ENCODE measurements around the gene HSFX2.
"Not testable (repeated sequence)": the region's sequence is repeated elsewhere in the genome, so short reads cannot be mapped to it uniquely, and the experiment has no call there.

The HSFX2 gene, protein sequence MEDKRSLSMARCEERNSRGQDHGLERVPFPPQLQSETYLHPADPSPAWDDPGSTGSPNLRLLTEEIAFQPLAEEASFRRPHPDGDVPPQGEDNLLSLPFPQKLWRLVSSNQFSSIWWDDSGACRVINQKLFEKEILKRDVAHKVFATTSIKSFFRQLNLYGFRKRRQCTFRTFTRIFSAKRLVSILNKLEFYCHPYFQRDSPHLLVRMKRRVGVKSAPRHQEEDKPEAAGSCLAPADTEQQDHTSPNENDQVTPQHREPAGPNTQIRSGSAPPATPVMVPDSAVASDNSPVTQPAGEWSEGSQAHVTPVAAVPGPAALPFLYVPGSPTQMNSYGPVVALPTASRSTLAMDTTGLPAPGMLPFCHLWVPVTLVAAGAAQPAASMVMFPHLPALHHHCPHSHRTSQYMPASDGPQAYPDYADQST

DNA sequence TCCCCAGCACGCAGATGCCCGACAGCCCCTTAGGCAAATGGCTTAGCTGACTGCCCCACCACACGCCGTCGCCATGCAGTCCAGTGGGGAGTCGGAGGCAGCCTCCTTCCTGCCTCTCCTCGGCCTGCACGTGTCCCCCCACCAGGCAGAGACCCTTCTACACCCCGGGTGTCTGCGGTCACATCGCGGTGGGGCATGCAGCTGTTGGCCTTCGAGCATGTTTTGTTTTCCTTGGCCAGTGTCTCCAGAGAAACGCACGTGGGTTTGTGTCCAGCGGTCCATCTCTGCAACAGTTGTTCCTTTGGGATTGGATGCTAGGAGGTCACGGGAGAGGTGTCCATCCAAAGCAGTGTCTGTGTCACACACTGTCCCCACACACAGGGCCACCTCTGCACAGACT lies at the start of gene HSFX2:
Gene HSFX2, minus strand, starts transcription at position 101 of the 400 bp plus-strand sequence. CDS start 614 bp downstream, outside the sequence.
- not testable (repeated sequence) for H3K9ac ChIP-seq (ENCODE audit: low read depth, low read length, poor library complexity, severe bottlenecking); H3K4me1 ChIP-seq (ENCODE audit: insufficient read depth, low read length, poor library complexity, severe bottlenecking); H3K9me3 ChIP-seq (ENCODE audit: insufficient read depth, low read depth, low read length); H2AFZ ChIP-seq (ENCODE audit: low read length); H3K36me3 ChIP-seq (ENCODE audit: insufficient read depth, low read length); H3F3A ChIP-seq (ENCODE audit: low read depth); H3K4me3 ChIP-seq (ENCODE audit: low read length, poor library complexity, severe bottlenecking); H3K4me2 ChIP-seq (ENCODE audit: low read depth, low read length, poor library complexity, severe bottlenecking); H4K20me1 ChIP-seq (ENCODE audit: insufficient read depth, low read length, poor library complexity, severe bottlenecking); H3K9me2 ChIP-seq (replicated peaks; ENCODE audit: low read depth, low read length); H3K79me2 ChIP-seq (ENCODE audit: insufficient read depth, low read length); H3K27me3 ChIP-seq (ENCODE audit: insufficient read depth, low read length, poor library complexity, severe bottlenecking)

DNA sequence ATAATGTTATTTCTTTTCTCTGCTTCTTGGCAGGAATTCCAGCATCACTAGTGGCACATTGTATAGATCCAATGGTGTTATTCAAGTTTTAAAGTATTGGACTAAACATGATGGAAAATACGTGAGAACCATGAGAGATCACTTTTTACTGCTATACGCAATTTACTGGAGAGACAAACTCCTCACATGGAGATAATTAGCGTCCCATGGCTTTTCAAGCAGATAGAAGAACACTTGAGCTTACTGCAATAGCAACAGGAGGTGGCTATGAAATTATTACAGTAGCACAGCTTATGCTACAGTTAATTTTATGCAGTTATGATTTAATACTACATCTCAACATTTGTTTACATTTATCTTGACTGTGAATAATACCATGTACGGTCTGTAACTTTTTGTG lies 48.4 kb upstream of the HSFX2 start:
- H3F3A ChIP-seq (ENCODE audit: low read depth) = no peaks in the 10 kb centered on the region
- no peaks in the 10 kb centered on the region for H3K4me1 ChIP-seq (ENCODE audit: insufficient read depth, low read length, poor library complexity, severe bottlenecking)
- no peaks in the 10 kb centered on the region for H3K27me3 ChIP-seq (ENCODE audit: insufficient read depth, low read length, poor library complexity, severe bottlenecking)
- H3K79me2 ChIP-seq (ENCODE audit: insufficient read depth, low read length) = no peaks in the 10 kb centered on the region
- H3K4me3 ChIP-seq (ENCODE audit: low read length, poor library complexity, severe bottlenecking) = no peak overlapping the region
- H3K4me2 ChIP-seq (ENCODE audit: low read depth, low read length, poor library complexity, severe bottlenecking) = no peak overlapping the region
- no peak overlapping the region for H3K9ac ChIP-seq (ENCODE audit: low read depth, low read length, poor library complexity, severe bottlenecking)
- no peak for TF ChIP-seq EZH2phosphoT487 (IDR thresholded peaks at IDR 0.05; ENCODE audit: borderline replicate concordance)
- TF ChIP-seq, protein P1, sequence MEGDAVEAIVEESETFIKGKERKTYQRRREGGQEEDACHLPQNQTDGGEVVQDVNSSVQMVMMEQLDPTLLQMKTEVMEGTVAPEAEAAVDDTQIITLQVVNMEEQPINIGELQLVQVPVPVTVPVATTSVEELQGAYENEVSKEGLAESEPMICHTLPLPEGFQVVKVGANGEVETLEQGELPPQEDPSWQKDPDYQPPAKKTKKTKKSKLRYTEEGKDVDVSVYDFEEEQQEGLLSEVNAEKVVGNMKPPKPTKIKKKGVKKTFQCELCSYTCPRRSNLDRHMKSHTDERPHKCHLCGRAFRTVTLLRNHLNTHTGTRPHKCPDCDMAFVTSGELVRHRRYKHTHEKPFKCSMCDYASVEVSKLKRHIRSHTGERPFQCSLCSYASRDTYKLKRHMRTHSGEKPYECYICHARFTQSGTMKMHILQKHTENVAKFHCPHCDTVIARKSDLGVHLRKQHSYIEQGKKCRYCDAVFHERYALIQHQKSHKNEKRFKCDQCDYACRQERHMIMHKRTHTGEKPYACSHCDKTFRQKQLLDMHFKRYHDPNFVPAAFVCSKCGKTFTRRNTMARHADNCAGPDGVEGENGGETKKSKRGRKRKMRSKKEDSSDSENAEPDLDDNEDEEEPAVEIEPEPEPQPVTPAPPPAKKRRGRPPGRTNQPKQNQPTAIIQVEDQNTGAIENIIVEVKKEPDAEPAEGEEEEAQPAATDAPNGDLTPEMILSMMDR (conservative IDR thresholded peaks at IDR 0.05; ENCODE audit: low read length) = no peak
- no peaks in the 10 kb centered on the region for H4K20me1 ChIP-seq (ENCODE audit: insufficient read depth, low read length, poor library complexity, severe bottlenecking)
- no peaks in the 10 kb centered on the region for H3K9me3 ChIP-seq (ENCODE audit: insufficient read depth, low read depth, low read length)
- no peaks in the 10 kb centered on the region for H3K9me2 ChIP-seq (replicated peaks; ENCODE audit: low read depth, low read length)
- H3K36me3 ChIP-seq (ENCODE audit: insufficient read depth, low read length) = no peaks in the 10 kb centered on the region
- no peak overlapping the region for H2AFZ ChIP-seq (ENCODE audit: low read length)

- Histone ChIP-seq H3K27me3 (ENCODE audit: insufficient read depth, low read length, poor library complexity, severe bottlenecking) (no peaks in the 10 kb centered on the region), H3K9me2 (replicated peaks; ENCODE audit: low read depth, low read length) (no peaks in the 10 kb centered on the region), H3K79me2 (ENCODE audit: insufficient read depth, low read length) (no peaks in the 10 kb centered on the region), H3K4me3 (ENCODE audit: low read length, poor library complexity, severe bottlenecking) (no peak overlapping the region), H3F3A (ENCODE audit: low read depth) (no peaks in the 10 kb centered on the region), H3K9me3 (ENCODE audit: insufficient read depth, low read depth, low read length) (no peaks in the 10 kb centered on the region), H3K4me1 (ENCODE audit: insufficient read depth, low read length, poor library complexity, severe bottlenecking) (no peaks in the 10 kb centered on the region), H3K4me2 (ENCODE audit: low read depth, low read length, poor library complexity, severe bottlenecking) (no peak overlapping the region), H3K36me3 (ENCODE audit: insufficient read depth, low read length) (no peaks in the 10 kb centered on the region), H3K9ac (ENCODE audit: low read depth, low read length, poor library complexity, severe bottlenecking) (no peak overlapping the region), H4K20me1 (ENCODE audit: insufficient read depth, low read length, poor library complexity, severe bottlenecking) (no peaks in the 10 kb centered on the region), H2AFZ (ENCODE audit: low read length) (no peak overlapping the region)
- TF ChIP-seq, protein P1 (conservative IDR thresholded peaks at IDR 0.05; ENCODE audit: low read length) = no peak
- no peak for TF ChIP-seq EZH2phosphoT487 (IDR thresholded peaks at IDR 0.05; ENCODE audit: borderline replicate concordance)
Measured at GRCh38 chrX:149641835-149642234, 46.7 kb upstream of the HSFX2 start.

GRCh38 chrX:149641432-149641831 lies 46.3 kb upstream of the HSFX2 start:
- no peaks in the 10 kb centered on the region for H3K9me3 ChIP-seq (ENCODE audit: insufficient read depth, low read depth, low read length)
- TF ChIP-seq EZH2phosphoT487 (IDR thresholded peaks at IDR 0.05; ENCODE audit: borderline replicate concordance) = no peak
- TF ChIP-seq, protein P1 (conservative IDR thresholded peaks at IDR 0.05; ENCODE audit: low read length) = no peak
- no peaks in the 10 kb centered on the region for H3K27me3 ChIP-seq (ENCODE audit: insufficient read depth, low read length, poor library complexity, severe bottlenecking)
- no peaks in the 10 kb centered on the region for H3K79me2 ChIP-seq (ENCODE audit: insufficient read depth, low read length)
- H3K4me2 ChIP-seq (ENCODE audit: low read depth, low read length, poor library complexity, severe bottlenecking) = no peak overlapping the region
- H3F3A ChIP-seq (ENCODE audit: low read depth) = no peaks in the 10 kb centered on the region
- H2AFZ ChIP-seq (ENCODE audit: low read length) = no peak overlapping the region
- no peak overlapping the region for H3K9ac ChIP-seq (ENCODE audit: low read depth, low read length, poor library complexity, severe bottlenecking)
- no peaks in the 10 kb centered on the region for H4K20me1 ChIP-seq (ENCODE audit: insufficient read depth, low read length, poor library complexity, severe bottlenecking)
- H3K4me1 ChIP-seq (ENCODE audit: insufficient read depth, low read length, poor library complexity, severe bottlenecking) = no peaks in the 10 kb centered on the region
- H3K4me3 ChIP-seq (ENCODE audit: low read length, poor library complexity, severe bottlenecking) = no peak overlapping the region
- no peaks in the 10 kb centered on the region for H3K36me3 ChIP-seq (ENCODE audit: insufficient read depth, low read length)
- no peaks in the 10 kb centered on the region for H3K9me2 ChIP-seq (replicated peaks; ENCODE audit: low read depth, low read length)
